RPMI8226 (cell line): ENCODE data around the gene DSCAML1.
"Not testable (repeated sequence)": the region's sequence is repeated elsewhere in the genome, so short reads cannot be mapped to it uniquely, and the experiment has no call there.

Source experiments
- DNase-seq: peaks from one replicate; pipeline ENCODE4 v3.0.0-alpha.2; 2015

Gene DSCAML1

DNA sequence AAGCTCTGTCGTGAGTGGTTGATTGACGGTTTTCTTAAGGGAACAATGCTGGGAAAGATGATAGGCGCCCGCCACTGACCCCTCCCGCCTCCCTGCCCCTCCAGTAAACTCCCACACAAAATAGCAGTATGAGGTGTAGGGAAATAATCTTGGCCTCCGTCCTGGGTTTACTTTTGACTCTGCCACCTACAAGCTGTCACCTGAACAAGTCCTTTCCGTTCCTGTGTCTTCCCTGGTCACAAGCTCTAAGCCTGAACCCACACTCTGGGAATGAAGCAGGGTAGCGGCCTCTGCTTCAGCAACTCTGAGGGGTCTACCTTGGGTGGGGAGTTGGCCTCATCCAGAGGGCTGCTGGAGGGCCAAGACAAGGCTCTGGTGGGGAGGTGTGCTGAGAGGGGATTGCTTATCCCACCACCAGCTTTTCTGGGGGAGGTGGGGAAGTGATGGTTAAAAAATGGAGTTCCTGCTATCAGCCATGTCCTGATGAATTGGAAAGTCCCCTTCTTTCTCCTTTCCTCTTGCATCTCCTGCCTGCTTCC is 381.6 kb downstream of the DSCAML1 start:
- no peak for DNase-seq

DNA sequence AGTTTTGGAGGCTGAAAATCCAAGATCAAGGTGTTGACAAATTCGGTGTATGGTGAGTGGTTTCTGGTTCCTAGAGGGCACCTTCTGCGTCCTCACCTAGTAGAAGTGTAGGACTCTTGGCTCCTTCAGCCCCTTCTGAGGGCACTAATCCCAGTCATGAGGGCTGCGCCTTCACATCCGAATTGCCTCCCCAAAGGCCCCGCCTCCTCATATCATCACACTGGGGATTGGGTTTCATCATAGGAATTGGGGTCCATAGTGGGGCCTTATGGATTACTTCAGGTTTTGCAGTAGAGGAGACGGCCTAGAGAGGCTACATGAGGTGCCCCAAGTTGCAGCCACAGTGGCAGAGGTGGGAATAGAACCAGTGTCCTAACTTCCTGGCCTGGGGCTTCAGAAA is 382.3 kb downstream of the DSCAML1 start:
- no peak for DNase-seq

DNA sequence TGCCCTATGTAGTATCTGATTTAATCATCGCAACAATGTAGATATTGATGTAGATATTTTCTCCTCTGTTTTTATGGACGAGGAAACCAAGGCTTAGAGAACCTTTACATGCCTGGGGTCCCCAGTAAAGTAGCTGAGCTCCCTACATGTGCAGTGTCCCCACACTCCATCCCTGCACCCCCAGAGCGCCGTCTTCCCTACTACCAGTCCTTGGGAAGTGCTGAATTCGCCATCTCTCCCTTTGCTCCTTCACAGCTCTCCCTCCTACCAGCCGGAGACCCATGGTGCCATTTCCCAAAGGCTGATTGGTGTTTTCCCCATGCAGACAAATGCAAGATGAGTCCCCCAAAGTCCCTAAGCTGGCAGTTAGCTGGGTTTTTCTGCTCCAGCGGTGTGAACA is 383.4 kb downstream of the DSCAML1 start:
- no peak for DNase-seq

DNA sequence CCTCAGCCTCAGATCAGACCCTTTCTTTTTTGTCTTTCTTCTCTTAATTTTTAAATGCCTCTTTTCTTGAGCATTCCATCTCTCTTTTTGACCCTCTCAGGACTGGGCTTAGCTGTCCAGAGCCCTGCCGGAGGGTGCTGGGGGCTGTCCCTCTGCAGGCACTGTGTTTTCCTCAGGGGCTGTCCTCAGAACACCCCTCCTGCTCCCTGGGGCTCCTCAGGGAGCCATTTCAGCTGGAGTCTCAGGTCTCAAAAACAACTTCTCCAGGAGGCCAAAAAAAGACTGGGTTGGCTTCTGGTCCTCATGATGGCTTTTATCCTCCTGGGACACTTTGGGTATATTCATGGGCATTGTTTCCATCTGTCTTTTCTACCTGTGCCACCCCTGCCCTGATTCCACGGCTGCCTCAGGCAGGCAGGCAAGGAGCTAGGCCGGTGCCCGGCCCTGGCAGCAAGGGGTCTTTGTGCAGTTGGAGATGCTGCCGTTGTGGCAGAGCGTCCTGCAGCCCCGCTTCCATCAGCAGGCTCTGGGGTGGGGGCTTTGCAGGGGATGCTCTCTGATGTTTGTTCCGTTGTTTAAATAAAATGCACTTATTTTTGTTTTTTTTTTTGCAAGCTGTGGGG is 384.3 kb downstream of the DSCAML1 start:
- no peak for DNase-seq

DNA sequence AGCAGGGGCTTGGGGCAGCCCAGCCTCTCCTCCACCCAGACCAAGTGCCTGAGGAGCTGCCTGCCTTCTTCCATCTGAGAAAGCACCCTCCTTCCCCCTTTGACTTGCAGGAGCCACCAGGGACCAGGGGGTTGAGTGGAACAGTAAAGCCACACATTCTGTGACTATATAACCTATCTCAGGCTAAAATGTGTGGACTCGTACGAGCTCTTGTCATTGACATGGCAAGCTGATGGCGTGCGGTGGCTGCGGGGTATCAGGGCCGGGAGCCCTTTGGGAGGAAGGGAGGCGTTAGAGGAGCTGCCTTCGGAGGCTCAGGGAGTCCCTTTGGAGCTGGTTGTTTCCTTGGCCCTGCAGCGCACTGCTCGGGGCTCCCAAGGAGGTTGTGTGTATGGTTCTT is 384.8 kb downstream of the DSCAML1 start:
- no peak for DNase-seq

DNA sequence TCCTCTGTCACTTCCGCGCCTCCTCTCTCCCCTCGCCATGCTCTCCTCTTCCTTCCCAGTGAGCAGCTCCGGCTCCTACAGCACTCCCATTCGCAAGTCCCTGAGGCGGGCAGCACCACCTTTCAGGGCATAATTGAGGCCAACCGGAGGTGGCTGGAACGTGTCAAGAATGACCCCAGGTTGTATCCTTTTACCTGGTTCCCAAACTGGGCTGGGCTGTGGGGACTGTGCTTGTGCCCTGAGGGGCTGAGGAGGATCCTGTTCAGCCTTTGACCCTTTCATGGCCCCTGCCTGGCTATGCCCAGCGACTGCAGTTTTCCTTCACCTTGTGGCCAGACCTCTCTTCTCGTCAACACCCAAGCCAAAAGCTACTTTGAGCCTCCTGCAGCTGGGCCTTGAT is 385.3 kb downstream of the DSCAML1 start:
- DNase-seq: no peak

DNA sequence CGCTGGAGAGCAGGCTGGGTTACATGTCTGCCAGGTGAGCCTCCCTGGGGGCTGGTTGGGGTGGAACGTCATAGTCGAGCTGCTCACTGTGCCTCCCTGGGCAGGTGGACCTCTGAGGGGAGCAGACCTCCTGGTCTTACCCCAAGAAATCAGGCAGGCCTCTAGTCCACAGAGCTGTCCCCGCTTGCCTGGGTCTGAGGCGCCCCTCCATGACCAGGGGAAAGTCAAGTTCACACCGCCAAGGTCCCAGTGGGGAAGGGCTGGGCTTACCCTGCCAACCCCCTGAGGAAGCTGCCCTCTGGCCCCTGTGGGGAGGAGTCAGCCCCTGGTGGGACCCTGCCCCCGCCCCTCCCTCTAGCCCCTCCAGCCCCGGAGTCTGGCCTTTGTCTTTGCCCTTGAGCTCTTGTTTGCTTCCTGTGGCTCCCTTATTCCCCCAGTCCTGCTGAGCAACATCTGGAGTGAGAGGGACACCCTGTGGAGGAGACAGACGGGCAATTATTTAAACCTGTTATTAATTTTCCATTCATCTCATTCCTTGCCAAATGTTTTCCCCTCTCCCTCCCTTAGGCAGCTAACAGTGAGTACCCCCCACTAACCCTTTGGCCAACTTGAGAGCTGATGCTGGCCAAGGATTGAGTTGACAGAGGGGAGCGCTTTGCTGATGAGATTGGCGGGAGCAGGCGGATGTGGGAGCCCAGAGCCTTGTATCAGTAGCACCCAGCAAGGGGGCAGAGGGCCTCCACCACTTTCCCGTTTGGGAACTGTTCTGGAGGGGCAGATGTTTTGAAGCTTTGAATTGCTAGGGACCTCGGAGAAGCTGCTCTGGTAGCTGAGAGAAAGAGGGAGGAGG is 385.9 kb downstream of the DSCAML1 start:
- DNase-seq: no peak

DNA sequence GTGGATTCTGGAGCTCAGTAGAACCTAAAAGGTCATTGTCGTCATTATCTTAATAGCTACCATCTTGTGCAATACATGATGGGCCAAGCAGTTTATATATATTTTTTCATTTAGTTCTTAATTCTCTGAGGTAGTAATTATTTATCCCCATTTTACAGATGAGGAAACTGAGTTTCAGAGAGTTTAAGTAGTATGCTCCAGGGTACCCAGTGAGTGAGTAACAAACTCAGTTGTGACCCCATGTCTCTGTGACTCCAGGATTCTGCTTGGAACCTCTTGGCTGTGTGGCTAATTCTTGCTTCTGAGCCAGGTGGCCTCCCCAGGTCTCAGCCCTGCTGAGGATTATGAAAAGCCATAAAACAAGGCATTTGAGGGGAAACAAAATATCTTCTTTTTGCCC is 386.8 kb downstream of the DSCAML1 start:
- no peak for DNase-seq

DNA sequence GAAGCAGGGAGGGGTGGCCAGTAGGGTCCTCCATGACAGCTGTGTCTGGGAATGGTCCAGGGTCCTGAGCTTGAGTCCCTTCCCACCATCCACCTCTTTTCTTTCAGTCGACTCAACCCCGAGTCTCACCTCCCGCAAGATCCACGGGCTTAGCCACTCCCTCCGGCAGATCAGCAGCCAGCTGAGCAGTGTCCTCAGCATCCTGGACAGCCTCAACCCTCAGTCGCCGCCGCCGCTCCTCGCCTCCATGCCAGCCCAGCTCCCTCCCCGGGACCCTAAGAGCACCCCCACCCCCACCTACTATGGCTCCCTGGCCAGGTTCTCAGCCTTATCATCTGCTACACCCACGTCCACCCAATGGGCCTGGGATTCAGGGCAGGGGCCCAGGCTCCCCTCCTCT is 387.5 kb downstream of the DSCAML1 start:
- DNase-seq: no peak

DNA sequence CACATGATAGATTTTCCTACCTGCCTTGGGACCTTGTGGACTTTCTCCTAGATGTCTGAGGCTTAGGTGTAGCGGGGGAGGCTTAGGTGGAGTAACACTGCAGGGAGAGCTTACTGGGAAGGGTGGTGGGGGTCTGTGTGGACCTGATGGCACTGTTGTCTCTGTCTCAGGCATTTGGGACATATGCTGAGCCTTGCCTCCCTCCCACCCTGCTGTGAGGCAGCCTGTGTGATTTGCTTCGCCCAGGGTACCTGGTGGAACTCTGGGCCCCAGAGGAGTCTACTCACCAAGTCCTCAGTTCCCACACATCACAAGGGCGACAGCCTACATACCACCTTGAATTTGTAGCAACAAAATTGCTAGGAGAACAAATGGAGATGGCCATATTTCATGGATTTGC is 388.7 kb downstream of the DSCAML1 start:
- DNase-seq: no peak

DNA sequence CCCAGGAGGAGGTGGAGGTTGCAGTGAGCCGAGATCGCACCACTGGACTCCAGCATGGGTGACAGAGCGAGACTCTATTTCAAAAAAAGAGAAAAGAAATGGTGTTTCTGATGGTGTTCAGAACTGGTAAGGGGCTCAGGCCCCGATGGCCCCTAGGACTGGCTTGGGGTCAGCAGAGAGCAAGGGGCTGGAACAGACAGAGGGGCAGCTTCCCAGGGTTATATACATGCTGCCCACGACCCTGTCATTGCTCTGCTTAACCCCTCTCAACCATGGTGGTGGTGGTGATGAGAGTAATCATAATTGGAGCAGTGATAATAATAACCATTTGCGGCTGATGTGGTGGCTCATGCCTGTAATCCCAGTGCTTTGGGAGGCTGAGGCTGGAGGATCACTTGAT is 390.0 kb downstream of the DSCAML1 start:
- no peak for DNase-seq

DNA sequence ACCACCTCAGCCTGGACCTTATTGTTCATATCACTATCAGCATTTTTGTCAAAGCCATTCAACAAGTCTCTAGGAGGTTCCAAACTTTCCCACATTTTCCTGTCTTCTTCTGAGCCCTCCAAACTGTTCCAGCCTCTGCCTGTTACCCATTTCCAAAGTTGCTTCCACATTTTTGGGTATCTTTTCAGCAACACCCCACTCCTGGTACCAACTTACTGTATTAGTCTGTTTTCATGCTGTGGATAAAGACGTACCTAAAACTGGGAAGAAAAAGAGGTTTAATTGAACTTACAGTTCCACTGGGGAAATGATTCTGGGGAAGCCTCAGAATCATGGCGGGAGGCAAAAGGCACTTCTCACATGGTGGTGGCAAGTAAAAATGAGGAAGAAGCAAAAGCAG is 391.1 kb downstream of the DSCAML1 start:
- DNase-seq: not testable (repeated sequence)

DNA sequence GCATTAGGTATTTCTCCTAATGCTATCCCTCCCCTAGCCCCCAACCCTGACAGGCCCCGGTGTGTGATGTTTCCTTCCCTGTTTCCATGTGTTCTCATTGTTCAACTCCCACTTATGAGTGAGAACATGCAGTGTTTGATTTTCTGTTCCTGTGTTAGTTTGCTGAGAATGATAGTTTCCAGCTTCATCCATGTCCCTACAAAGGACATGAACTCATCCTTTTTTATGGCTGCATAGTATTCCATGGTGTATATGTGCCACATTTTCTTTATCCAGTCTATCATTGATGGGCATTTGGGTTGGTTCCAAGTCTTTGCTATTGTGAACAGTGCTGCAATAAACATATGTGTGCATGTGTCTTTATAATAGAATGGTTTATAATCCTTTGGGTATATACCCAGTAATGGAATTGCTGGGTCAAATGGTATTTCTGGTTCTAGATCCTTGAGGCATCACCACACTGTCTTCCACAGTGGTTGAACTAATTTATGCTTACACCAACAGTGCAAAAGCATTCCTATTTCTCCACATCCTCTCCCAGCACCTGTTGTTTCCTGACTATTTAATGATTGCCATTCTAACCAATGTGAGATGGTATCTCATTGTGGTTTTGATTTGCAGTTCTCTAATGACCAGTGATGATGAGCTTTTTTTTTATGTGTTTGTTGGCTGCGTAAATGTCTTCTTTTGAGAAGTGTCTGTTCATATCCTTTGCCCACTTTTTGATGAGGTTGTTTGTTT is 397.7 kb downstream of the DSCAML1 start:
- not testable (repeated sequence) for DNase-seq

DNA sequence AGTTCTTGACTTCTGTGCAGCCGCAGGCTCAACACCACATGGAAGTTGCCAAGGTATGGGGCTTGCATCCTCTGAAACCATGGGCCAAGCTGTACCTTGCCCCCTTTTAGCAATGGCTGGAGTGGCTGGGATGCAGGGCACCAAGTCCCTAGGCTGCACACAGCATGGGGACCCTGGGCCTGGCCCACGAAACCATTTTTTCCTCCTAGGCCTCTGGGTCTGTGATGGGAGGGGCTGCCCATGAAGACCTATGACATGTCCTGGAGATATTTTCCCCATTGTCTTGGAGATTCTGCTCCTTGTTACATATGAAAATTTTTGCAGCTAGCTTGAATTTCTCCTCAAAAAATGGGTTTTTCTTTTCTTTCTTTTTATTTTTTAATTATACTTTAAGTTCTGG is 398.4 kb downstream of the DSCAML1 start:
- DNase-seq: not testable (repeated sequence)

DNA sequence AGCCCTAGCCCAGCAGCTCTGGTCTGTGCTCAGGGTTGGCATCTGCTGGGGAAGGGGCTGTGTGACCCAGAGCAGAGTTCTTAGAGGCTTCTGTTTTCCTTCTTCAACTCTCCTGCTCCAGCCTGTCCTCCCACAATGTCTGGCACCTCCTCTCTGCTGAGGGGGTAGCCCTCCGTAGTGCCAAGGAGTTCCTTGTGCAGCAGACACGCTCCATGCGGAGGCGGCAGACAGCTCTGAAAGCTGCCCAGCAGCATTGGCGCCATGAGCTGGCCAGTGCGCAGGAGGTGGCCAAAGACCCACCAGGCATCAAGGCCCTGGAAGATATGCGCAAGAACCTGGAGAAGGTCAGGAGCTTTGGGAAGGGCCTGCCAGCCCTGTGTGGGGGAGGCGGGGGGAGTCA is 400.0 kb downstream of the DSCAML1 start:
- DNase-seq: no peak

DNA sequence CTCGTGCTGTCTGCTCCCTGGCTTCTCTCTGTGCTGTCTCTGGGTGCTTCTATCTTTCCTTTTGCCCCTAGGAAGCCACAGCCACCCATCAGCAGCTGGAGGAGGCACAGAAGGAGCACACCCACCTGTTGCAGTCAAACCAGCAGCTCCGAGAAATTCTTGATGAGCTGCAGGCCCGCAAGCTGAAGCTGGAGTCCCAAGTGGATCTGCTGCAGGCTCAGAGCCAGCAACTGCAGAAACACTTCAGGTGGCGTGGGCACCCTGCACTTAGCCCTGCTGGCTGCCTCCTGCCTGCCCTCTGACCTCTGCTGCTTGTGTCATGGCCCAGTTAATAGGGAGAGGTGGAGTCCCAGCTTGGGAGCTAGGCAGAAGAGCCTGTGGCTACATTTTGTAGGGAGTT is 401.5 kb downstream of the DSCAML1 start:
- DNase-seq: no peak

DNA sequence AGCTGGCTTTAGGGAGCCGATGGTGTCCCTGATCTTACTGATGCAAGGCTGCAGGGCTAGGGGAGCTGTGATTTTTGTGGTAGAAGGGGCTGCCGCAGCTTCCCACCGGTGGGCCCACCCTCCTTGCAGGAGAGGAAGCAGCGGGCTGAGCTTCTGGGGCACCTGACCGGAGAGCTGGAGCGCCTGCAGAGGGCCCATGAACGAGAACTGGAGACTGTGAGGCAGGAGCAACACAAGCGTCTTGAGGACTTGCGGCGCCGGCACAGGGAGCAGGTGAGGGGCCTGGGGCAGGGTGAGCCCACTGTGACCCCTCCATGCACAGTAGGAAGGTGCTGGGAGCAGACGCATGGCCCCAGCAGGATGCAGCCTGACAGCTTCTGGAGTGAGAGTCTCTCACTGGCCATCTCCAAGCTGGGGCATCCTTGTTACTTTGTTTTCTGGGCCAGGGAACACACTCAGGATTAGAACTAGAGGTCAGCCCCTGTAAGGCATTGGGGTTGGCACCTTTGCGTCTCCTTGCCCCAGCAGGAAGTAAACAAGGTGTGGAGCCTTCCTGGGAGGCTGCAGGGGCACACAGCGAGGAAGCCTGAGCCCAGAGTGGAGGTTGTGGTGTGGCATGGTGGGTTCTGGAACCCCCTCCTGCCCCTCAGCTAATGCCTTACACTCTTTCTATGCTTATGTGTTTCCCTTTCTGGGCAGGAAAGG is 402.6 kb downstream of the DSCAML1 start:
- no peak for DNase-seq

DNA sequence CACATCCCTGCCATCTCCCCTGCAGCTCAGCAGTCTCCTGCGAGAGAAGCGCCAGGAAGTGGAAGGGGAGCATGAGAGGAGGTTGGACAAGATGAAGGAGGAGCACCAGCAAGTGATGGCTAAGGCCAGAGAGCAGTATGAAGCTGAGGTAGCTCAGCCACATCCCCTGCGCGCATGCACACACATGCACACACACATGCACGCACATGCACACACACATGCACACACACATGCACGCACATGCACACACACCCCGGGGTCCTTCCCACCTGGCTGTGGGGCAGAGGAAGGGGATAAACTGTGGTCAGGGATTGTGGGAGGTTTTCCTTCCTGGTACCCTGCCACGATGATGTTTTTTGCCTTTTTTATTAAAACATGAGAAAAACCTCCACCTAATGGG is 404.0 kb downstream of the DSCAML1 start:
- no peak for DNase-seq

DNA sequence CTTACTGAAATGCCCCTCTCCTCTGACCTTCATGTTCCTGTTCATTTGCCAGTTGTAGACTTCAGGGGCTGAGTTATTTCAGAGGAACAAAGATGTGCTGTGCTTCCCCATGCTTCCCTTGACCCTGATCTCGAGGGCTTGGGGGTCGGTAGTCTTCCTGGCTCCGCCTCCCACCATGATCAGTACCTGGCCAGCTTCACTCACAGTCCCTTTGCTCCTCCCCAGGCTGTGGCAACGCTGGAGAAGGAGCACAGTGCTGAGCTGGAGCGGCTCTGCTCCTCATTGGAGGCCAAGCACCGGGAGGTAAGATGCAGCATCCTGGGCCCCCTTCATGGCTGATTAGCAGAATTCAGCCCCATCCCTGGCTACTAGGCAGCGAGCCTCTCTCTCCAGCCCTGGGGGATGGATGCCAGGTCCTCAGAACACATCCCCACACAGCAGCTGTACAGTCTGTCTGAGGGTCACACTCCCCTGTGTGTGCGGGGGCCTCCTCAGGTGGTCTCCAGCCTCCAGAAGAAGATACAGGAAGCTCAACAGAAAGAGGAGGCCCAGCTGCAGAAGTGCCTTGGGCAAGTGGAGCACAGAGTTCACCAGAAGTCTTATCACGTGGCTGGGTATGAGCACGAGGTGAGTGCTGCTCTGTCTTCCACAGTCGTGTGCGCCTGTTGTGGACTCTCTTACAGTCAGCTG is 404.9 kb downstream of the DSCAML1 start:
- DNase-seq: no peak

DNA sequence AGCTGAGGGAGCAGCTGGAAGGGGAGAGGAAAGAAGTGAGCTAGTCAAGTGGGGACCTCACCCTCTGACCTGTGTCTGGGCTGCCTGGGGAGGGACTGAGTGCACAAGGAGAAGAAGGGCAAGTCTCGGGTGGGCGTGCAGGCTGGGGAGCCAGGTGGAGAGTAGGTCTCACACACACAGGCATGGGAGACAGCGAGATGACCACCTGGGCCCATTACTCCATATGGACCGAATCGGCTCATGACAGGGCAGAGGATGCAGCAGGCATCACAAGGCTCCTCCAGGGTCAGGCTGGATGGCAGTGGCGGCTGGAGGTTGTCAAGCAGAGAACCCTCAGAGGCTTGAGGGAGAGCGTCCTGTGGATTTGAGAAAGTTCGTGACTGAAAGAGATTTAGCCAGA is 405.8 kb downstream of the DSCAML1 start:
- no peak for DNase-seq

DNA sequence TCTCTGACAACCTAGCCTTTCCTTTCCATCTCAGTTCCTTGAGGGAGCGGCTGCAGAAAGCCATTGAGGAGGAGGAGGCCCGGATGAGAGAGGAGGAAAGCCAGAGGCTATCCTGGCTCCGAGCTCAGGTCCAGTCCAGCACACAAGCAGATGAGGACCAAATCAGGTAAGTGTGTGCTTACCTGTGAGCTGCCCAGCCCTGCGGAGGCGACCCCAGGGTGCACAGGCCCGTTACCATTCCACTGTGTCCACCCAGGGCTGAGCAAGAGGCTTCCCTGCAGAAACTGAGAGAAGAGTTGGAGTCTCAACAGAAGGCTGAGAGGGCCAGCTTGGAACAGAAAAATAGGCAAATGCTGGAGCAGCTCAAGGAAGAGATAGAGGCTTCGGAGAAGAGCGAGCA is 406.3 kb downstream of the DSCAML1 start:
- DNase-seq: no peak

DNA sequence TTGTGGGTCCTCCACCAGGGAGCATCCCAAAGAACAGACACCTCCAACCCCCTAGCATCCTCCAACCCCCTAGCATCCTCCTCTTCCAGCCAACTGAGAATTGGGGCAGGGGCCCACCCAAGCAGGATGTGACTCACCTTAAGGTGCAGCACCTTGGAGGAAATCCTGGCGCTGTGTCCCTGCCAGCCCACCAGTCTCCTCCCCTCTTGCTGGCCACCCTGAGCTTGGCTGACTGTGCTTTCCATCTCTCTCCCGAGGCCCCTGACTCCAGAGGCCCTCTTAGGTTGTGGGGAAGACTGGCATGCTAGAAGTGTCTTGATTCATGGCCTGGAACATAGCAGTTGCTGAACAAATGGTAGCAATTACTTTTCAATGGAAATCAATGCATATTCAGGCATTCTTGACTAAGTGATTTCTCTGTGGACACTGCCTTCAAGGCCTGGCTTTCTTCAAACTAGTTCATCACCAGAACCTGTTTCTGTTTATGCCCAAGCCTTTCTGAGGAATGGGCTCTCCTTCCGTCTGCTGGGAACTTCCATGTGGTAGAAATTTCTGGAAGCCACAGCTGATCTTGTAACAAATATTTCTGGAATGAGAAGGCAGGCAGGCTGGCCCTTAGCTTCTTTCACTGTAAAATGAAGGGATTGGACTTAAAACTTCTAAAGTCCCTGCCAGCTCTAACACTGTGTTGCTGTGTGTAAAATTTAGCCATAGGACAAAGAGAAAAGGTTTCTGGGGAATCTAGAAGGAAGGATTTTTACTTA is 408.8 kb downstream of the DSCAML1 start:
- no peak for DNase-seq
